HCEC 1CT (cell line): ENCODE results near the gene ARHGAP45.

Experiments
- DNase-seq: peaks from one replicate; pipeline ENCODE4 v3.0.0-alpha.2; 2017

ARHGAP45 gene

DNA sequence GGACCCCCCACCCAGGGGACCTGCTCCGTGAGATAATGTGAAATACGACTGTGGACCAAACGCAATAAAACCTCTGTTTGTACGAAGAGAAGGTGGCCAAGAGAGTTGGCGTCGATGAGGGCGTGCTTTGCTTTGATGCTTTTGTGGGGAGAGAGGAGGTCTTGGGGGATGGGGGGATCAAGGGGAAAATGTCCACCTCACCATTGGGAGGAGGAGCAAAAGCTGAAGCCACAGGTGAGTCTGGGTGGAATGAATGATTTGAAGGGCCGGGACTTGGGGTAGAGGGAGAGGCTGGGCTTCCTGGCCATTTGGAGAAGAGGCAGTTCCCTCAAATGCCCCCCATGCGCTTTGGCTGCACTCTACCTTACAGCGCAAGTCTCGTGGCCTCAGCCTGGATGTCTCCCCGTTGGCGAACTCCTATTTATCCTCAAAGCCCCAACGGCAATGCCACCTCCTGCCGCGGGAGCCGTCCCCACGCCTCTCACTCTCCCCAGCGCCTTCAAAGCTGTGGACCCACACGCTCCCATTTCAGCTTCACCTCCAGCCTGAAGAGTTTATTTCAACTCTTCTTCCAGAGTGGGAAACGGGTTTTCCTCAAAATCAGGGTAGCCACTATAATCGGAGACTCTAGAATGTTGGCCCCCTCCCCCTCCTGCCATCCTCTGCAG is 27.9 kb upstream of the ARHGAP45 start:
- DNase-seq = no peak

DNA sequence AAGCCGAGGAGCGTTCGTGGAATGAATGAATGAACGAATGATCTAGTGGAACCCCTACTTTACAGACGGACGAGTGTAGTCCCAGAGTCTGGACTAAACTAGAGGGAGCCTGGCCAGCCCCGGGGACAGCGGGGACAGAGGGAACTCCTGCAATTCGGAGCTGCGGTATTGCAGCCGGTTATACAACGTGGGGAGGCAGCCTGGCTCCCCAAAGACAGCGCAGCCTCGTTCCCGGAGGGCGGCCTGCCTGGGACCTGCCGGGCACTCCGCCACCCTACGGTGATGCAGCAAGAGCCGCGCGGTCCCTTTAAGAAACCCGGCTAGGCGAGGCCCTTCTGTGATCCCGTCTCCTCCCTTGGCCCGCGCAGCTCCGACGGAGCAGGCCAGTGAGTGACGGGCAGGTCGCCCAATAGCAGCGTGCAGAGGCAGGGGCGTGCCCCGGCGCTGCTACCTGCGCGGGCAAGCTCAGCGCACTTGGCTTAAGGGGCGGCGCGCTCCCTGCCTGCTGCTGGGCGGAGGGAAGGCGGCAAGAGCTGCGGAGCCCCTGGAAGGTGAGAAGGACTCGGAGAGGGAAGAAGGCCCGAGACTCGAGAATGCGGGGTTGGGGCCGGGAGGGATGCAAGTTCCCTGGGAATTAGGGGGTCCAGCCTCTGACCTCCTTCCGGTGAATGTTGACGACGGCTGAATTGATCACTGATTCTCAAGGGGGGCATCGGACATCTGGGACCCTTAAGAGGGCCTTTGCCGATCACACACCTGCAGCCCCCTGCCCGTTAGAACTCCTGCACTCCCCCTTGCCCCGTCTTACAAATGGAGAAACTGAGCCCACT is 27.1 kb upstream of the ARHGAP45 start, which contains the start of gene ABCA7:
Gene ABCA7 (plus strand): TSS at position 462 of the 830 bp plus-strand sequence. CDS start 1,255 bp downstream, outside the sequence.
- DNase-seq = peak; percentile 96

DNA sequence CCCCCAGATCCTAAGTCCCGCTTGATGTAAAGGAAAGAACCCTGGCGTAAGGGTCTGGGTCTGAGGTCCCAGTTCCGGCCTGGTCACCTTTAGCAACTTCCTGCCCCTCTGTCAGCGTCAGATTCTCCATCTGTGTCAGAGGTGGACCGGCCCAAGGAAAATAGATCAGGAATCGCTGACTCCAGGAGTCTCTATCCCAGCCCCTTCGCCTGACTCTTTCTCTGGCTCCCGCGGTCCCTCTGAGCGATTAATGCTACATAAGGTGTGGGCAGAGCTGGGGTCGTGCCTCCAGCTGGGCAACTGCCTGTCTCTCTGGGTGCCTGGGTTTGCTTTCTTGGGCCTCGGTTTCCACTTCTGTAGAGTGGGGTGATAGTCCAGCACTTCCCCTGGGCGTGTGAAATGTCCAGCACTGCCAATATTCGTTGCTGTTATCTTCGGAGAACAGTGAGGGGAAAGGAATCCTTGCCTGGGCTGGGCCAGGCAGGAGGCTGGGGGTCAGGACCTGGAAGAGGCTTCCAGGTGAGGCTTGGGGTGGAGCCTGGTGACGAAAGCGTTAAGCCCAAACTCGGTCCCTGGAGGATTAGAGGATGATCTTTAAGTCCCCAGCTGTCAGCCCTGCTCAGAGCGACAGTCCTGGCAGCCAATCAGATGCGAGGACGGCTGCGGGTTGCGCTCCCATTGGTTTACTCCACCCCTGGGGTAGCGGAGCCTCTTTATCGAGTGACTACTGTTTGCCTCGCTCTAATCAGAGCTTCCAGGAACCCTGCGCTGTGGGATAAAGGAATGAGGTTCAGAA is 26.3 kb upstream of the ARHGAP45 start:
- peak; percentile 89 for DNase-seq

DNA sequence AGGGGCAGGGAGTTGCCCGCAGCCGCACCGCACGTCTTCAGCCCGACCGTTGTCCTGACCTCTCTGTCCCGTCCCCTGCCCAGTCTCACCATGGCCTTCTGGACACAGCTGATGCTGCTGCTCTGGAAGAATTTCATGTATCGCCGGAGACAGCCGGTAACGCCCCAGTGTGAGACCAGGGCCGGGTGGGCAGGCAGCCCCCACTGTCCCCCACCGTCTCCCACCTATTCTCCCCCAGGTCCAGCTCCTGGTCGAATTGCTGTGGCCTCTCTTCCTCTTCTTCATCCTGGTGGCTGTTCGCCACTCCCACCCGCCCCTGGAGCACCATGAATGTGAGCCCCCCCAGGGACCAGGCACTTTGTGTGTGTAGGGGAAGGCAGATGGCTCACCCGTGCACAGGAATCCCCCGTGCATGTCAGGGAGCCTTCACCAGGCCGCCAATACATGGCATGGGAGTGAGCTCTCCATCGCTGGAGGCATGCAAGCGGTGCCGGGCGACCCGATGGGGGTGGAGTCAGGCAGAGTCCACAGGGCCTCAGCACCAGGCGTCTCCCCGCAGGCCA is 25.6 kb upstream of the ARHGAP45 start:
- DNase-seq = no peak

DNA sequence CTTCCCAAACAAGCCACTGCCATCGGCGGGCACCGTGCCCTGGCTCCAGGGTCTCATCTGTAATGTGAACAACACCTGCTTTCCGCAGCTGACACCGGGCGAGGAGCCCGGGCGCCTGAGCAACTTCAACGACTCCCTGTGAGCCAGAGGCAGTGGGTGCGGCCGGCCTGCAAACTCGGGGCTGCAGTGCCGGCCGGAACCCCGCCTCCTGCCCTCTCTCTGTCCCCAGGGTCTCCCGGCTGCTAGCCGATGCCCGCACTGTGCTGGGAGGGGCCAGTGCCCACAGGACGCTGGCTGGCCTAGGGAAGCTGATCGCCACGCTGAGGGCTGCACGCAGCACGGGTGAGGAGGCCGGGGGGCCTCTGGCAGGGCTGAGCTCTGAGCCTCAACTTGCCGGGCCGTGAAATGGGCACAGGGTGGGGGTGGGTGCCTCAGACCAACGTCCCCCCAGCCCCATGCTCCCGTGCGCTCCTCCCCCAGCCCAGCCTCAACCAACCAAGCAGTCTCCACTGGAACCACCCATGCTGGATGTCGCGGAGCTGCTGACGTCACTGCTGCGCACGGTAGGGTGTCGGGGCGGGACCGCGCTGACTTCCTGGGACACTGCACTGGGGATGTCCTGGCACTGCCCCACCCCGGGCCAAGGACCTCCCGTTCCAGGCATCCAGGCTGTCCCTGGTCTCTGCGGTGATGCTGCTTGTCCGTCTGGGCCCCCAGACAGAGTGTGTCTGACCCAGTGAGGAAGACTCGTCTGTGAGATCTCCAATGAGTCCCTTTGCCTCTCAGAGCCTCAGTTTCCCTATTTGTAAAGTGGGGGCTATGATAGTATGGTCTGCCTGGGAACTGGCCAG is 24.9 kb upstream of the ARHGAP45 start:
- no peak for DNase-seq

DNA sequence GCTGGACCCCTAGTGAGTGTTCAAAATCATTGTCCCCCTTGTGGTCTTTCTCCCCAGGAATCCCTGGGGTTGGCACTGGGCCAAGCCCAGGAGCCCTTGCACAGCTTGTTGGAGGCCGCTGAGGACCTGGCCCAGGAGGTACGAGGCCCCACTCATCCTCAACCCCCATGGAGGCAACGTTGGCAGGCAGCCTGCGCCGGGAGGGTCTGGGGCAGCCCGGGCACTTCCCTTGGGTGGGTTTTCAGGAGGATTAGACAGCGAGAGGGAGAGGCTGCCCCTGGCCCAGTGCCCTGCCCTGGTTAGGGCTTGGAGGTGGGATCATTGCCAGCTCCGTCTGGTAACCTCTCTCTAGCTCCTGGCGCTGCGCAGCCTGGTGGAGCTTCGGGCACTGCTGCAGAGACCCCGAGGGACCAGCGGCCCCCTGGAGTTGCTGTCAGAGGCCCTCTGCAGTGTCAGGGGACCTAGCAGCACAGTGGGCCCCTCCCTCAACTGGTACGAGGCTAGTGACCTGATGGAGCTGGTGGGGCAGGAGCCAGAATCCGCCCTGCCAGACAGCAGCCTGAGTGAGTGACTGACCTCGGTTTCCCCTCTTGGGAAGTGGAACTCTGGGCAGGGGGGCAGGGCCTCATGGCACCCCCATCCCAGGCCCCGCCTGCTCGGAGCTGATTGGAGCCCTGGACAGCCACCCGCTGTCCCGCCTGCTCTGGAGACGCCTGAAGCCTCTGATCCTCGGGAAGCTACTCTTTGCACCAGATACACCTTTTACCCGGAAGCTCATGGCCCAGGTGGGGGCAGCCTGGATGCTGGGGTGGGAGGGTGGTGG is 24.1 kb upstream of the ARHGAP45 start:
- no peak for DNase-seq

DNA sequence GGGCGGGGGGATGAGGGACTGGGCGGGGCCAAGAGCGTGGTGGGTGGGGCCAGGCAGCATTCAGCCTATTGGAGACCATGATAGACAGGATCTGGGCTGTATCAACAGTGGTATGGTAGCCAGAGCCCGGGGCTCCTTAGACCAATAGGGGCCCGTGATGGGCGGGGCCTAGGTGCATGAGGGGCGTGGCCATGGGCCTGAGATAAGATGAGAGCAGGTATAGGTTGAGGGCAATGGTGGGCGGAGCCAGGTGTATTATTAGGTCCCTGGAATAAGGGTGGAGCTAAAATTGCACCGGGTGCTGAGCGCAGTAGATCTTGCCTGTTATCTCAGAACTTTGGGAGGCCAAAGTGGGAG is 21.7 kb upstream of the ARHGAP45 start:
- no peak for DNase-seq

DNA sequence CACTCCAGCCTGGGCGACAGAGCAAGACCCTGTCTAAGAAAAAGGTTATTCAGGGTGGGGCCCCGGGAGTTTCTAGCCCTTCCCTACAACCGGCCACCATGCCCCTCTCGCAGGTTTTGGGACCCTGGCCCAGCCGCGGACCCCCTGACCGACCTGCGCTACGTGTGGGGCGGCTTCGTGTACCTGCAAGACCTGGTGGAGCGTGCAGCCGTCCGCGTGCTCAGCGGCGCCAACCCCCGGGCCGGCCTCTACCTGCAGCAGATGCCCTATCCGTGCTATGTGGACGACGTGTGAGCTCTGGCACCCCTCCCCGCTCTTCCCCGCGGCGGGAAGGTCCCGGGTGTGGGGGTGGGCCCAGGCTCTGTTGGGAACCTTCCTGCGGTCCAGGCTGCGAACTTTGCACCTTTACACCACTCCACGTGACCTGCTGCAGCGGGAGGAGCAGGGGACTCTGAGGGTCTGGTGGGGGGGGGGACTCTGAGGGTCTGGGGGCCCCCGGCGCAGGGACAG is 20.8 kb upstream of the ARHGAP45 start:
- DNase-seq = no peak

DNA sequence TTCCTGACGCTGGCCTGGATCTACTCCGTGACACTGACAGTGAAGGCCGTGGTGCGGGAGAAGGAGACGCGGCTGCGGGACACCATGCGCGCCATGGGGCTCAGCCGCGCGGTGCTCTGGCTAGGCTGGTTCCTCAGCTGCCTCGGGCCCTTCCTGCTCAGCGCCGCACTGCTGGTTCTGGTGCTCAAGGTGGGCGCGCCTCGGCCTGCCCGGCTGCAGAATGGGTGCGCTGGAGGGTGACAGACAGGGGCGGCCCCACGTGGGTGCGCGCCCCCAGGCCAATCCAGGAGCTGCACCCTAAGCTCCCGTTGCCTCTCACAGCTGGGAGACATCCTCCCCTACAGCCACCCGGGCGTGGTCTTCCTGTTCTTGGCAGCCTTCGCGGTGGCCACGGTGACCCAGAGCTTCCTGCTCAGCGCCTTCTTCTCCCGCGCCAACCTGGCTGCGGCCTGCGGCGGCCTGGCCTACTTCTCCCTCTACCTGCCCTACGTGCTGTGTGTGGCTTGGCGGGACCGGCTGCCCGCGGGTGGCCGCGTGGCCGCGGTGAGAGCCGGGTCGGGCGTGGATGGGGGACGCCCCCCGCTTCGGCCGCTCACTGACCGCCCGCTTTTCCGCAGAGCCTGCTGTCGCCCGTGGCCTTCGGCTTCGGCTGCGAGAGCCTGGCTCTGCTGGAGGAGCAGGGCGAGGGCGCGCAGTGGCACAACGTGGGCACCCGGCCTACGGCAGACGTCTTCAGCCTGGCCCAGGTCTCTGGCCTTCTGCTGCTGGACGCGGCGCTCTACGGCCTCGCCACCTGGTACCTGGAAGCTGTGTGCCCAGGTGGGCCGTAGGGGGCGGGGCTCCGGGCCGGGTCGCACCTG is 19.9 kb upstream of the ARHGAP45 start:
- DNase-seq = no peak

DNA sequence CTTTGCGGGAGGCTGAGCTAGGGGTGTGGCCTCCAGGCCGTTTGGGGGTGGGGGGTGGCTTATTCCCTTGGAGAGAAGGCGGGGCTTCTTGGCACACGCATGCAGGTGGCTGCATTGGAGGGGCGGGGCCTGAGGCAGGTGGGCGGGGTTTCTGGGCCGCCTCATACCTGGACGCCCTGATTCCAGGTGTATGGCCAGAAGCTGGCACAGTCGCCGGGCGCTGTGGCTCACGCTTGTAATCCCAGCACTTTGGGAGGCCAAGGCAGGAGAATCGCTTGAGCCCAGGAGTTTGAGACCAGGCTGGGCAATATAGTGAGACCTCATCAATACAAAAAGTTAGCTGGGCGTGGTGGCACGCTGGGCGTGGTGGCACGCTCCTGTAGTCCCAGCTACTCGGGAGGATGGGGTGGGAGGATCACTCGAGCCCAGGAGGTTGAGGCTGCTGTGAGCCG is 19.2 kb upstream of the ARHGAP45 start:
- DNase-seq = no peak

DNA sequence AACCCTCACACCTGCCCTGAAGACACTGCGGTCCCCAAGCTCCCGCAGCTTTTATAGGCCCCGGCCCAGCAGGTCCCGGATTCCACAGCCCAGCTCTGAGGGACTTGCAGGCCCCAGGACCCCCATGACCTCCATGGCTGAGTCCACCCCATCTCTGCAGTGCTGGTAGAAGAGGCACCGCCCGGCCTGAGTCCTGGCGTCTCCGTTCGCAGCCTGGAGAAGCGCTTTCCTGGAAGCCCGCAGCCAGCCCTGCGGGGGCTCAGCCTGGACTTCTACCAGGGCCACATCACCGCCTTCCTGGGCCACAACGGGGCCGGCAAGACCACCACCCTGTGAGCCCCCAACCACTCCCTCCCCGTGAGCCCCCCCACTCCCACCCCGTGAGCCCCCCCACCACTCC is 17.9 kb upstream of the ARHGAP45 start:
- DNase-seq = no peak

DNA sequence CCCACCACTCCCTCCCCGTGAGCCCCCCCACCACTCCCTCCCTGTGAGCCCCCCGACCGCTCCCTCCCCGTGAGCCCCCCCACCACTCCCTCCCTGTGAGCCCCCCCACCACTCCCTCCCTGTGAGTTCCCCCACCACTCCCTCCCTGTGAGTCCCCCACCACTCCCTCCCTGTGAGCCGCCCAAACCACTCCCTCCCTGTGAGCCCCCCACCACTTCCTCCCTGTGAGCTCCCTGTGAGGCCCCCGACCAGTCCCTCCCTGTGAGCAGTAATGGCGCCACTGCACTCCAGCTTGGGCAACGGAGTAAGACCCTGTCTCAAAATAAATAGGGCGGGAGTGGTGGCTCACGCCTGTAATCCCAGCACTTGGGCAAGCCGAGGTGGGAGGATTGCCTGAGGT is 17.2 kb upstream of the ARHGAP45 start:
- DNase-seq = no peak

DNA sequence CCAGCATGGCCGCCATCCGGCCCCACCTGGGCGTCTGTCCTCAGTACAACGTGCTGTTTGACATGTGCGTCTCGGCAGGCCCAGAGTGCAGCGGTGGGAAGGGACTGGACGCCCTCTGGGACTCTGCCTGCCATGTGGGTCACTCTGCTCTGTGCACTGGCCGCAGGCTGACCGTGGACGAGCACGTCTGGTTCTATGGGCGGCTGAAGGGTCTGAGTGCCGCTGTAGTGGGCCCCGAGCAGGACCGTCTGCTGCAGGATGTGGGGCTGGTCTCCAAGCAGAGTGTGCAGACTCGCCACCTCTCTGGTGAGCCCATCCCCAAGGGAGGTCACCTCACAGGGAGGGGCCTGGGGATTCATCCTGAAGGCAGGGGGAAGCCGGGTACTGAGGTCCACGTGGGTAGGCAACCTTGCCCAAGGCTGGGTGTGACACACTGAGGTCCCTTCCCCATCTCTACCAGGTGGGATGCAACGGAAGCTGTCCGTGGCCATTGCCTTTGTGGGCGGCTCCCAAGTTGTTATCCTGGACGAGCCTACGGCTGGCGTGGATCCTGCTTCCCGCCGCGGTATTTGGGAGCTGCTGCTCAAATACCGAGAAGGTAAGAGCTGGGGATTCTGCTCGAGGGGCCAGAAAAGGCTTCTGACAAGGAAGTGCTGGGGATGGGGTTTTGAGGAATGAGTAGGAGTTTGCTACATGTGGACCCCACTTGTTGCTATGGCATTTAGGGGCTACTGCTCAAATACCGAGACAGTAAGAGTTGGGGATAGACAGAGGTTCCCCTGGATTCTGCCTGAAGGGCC is 15.8 kb upstream of the ARHGAP45 start:
- no peak for DNase-seq

DNA sequence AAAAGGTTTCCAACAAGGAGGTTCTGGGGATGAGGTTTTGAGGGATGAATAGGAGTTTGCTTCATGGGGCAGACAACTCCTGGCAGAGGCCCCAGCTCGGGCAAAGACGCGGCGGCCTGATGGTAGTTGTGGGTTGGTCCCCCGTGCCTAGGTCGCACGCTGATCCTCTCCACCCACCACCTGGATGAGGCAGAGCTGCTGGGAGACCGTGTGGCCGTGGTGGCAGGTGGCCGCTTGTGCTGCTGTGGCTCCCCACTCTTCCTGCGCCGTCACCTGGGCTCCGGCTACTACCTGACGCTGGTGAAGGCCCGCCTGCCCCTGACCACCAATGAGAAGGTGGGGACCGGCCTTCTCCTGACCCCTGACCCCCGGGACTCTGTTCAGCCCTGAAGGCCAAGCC is 15.2 kb upstream of the ARHGAP45 start:
- no peak for DNase-seq

DNA sequence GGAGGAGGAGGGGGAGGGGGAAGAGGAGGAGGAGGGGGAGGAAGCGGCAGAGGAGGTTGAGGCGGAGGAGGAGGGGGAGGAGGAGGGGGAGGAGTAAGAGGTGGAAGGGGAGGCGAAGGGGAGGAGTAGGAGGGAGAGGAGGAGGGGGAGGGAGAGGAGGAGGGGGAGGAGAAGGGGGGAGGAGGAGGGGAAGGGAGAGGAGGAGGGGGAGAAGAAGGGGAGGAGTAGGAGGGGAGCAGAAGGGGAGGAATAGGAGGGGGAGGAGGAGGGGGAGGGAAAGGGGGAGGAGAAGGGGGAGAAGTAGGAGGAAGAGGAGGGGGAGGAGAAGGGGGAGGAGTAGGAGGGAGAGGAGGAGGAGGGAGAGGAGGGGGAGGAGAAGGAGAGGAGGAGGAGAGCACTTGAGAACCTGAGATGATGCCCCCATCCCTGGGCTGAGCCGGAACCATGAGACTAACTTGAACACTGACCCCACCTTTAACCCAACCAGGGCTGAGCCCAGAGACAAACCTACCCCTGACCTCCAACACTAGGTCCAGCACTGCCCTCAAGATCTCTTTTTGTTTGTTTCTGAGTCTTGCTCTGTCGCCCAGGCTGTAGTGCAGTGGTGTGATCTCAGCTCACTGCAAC is 14.5 kb upstream of the ARHGAP45 start:
- no peak for DNase-seq

DNA sequence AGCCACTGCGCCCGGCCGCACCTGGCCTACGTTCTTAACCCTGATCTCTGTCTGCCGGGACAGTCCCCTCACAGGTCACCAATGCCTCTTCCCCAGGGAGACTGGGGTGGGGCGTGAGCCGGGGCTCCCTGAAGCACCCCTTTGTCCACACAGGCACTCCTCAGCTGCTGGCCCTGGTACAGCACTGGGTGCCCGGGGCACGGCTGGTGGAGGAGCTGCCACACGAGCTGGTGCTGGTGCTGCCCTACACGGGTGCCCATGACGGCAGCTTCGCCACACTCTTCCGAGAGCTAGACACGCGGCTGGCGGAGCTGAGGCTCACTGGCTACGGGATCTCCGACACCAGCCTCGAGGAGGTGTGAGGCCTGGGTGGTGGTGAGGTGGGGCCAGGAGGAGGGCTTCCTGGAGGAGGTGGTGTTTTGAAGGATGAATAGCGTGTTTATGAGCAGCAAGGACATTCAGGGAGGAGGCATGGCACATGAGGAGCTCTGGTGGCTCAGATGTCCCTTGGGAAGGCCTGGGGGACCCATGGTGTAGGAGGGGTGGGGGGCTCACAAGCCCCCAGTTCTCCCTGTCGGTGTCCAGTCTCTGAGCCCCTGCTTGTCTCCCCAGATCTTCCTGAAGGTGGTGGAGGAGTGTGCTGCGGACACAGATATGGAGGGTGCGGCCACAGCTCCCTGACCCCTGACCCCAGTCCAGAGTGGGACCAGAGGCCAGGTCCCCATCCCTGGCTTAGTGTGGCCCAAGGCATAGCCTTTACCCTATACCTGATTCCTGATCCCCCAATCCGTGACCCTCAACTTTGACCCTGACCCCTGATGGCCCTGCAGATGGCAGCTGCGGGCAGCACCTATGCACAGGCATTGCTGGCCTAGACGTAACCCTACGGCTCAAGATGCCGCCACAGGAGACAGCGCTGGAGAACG is 13.5 kb upstream of the ARHGAP45 start:
- DNase-seq = no peak
